Hepatocyte (in vitro differentiated cells): Measurements from ENCODE around the gene LRRC27. TPM values are rescaled to one million over a fixed set of nuclear protein-coding genes. Genes with fewer than 3 reads are reported as not detected.

Experiments
- DNase-seq: peaks from one replicate; pipeline ENCODE4 v3.0.0-alpha.2; 2016; ENCODE audit warnings: low spot score
- H2AFZ ChIP-seq: fragments of 200-600 bp; sonication (generic); 2 replicates; pipeline ENCODE4 v1.6.0; 2016; ENCODE audit warnings: antibody characterized with exemption, mild to moderate bottlenecking
- H3K27ac ChIP-seq: fragments of 200-600 bp; sonication (generic); 2 replicates; pipeline ENCODE4 v1.5.1; 2016; ENCODE audit warnings: mild to moderate bottlenecking
- H3K27me3 ChIP-seq: fragments of 200-600 bp; sonication (generic); 2 replicates; pipeline ENCODE4 v1.6.1; 2016
- H3K36me3 ChIP-seq: fragments of 200-600 bp; sonication (generic); replicated peaks from 2 replicates; pipeline ENCODE4 v1.5.1; 2016; ENCODE audit warnings: low read depth; ENCODE audit not compliant: insufficient read depth
- H3K4me1 ChIP-seq: fragments of 200-600 bp; sonication (generic); 2 replicates; pipeline ENCODE4 v1.5.1; 2016; ENCODE audit warnings: mild to moderate bottlenecking, moderate library complexity; ENCODE audit not compliant: insufficient read depth
- H3K4me2 ChIP-seq: fragments of 200-600 bp; sonication (generic); 2 replicates; pipeline ENCODE4 v1.6.0; 2016
- H3K4me3 ChIP-seq: fragments of 200-600 bp; sonication (generic); 2 replicates; pipeline ENCODE4 v1.5.1; 2016; ENCODE audit warnings: mild to moderate bottlenecking
- H3K79me2 ChIP-seq: fragments of 200-600 bp; sonication (generic); 2 replicates; pipeline ENCODE4 v1.6.0; 2017; ENCODE audit warnings: mild to moderate bottlenecking
- H3K9me2 ChIP-seq: fragments of 200-600 bp; sonication (generic); replicated peaks from 2 replicates; pipeline ENCODE4 v1.6.0; 2017; ENCODE audit warnings: mild to moderate bottlenecking; ENCODE audit not compliant: insufficient read depth
- H3K9me3 ChIP-seq: fragments of 200-600 bp; sonication (generic); 2 replicates; pipeline ENCODE4 v1.5.1; 2016; ENCODE audit warnings: low read depth, mild to moderate bottlenecking
- H4K20me1 ChIP-seq: fragments of 200-600 bp; sonication (generic); 2 replicates; pipeline ENCODE4 v1.6.0; 2016; ENCODE audit warnings: mild to moderate bottlenecking; ENCODE audit not compliant: insufficient read depth, poor library complexity, severe bottlenecking
- EZH2 ChIP-seq: fragments of 200-600 bp; sonication (generic); IDR thresholded peaks from 2 replicates; pipeline ENCODE4 v1.6.1; 2016; ENCODE audit warnings: antibody characterized with exemption, mild to moderate bottlenecking, borderline replicate concordance
- EZH2phosphoT487 ChIP-seq: fragments of 200-600 bp; sonication (generic); IDR thresholded peaks from one replicate; pipeline ENCODE4 v1.6.1; 2018; ENCODE audit warnings: antibody characterized with exemption, mild to moderate bottlenecking, low read depth, moderate library complexity; ENCODE audit not compliant: unreplicated experiment, severe bottlenecking
- WGBS: methylation state at CpG from one replicate; pipeline ENCODE4 v1.1.6; 2016; ENCODE audit warnings: low lambda C conversion rate; ENCODE audit errors: missing lambda C conversion rate; 5-methylcytosine and 5-hydroxymethylcytosine counted together
- polyA plus RNA-seq: library from polyadenylated mRNA; unstranded; fragments of >200 nt; fragmentation: Nextera tagmentation; extraction: Ambion mirVana; gene quantifications from 2 replicates; pipeline ENCODE4 v1.2.1, GENCODE V29; 2016
- total RNA-seq: library from RNA; depleted of rRNA; stranded (reverse); fragments of >200 nt; gene quantifications from 2 replicates; pipeline ENCODE4 v1.2.3, GENCODE V29; 2014
- TF ChIP-seq, protein P1 (sequence below): fragments of 200-600 bp; sonication (generic); IDR thresholded peaks from 2 replicates; pipeline ENCODE4 v1.5.1; 2016; ENCODE audit warnings: antibody characterized with exemption, mild to moderate bottlenecking; ENCODE audit not compliant: poor library complexity

Gene LRRC27
- total and polyA plus RNA-seq, 2 experiments from 2014 or later, result 7.5 to 8.3 TPM

DNA sequence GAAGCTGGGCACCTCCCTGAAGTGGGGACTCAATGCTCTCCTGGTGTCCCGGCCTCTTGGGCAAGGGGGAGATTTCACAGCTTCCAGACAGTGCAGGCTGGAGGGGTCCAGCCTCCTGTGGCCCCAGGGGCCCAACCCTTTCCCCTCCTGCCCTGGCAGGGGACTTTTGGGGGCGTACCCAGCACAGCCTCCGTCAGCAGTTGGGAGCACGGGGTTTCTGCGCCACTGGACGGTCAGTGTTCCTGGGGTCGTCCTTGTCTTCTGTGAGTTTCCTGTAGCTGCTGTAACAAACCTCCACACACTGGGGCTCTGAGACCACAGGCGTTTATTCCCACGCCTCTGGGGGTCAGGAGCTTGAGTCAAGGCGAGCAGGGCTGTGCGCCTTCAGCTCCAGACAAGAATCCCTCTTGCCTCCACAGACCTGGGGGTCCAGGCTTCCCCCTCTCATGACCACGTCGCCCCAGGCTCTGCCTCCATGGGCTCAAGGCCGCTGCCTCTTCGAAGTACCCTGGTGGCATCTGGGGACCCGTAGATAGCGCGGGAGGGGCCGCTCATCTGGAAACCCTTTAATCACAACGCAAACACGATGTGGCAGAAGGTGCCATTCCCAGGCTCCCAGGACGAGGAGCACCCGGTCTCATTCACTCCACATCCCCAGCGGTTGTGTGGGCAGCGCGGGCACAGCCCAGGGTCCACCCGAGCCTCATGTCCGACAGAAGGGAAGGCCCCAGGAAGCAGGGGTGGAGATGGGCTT, 79.0 kb downstream of the LRRC27 start:
- no peak for TF ChIP-seq EZH2phosphoT487
- TF ChIP-seq EZH2, result no peak
- TF ChIP-seq, protein P1, sequence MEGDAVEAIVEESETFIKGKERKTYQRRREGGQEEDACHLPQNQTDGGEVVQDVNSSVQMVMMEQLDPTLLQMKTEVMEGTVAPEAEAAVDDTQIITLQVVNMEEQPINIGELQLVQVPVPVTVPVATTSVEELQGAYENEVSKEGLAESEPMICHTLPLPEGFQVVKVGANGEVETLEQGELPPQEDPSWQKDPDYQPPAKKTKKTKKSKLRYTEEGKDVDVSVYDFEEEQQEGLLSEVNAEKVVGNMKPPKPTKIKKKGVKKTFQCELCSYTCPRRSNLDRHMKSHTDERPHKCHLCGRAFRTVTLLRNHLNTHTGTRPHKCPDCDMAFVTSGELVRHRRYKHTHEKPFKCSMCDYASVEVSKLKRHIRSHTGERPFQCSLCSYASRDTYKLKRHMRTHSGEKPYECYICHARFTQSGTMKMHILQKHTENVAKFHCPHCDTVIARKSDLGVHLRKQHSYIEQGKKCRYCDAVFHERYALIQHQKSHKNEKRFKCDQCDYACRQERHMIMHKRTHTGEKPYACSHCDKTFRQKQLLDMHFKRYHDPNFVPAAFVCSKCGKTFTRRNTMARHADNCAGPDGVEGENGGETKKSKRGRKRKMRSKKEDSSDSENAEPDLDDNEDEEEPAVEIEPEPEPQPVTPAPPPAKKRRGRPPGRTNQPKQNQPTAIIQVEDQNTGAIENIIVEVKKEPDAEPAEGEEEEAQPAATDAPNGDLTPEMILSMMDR, result no peak
- no peaks in the 10 kb centered on the region for H3K9me3 ChIP-seq
- no peaks in the 10 kb centered on the region for H3K9me2 ChIP-seq
- no peak overlapping the region for H2AFZ ChIP-seq
- no peaks in the 10 kb centered on the region for H3K27me3 ChIP-seq
- no peaks in the 10 kb centered on the region for H3K36me3 ChIP-seq
- H4K20me1 ChIP-seq, result no peaks in the 10 kb centered on the region
- peaks cover 86% of the 10 kb centered on the region for H3K79me2 ChIP-seq
- peak overlapping the region; percentile 67 for H3K27ac ChIP-seq
- H3K4me3 ChIP-seq, result no peak overlapping the region
- DNase-seq, result no peak
- 90% methylated on average over 28 of the region's 28 CpGs for WGBS
- peaks cover 74% of the 10 kb centered on the region for H3K4me1 ChIP-seq
- peak overlapping the region; percentile 42 for H3K4me2 ChIP-seq

DNA sequence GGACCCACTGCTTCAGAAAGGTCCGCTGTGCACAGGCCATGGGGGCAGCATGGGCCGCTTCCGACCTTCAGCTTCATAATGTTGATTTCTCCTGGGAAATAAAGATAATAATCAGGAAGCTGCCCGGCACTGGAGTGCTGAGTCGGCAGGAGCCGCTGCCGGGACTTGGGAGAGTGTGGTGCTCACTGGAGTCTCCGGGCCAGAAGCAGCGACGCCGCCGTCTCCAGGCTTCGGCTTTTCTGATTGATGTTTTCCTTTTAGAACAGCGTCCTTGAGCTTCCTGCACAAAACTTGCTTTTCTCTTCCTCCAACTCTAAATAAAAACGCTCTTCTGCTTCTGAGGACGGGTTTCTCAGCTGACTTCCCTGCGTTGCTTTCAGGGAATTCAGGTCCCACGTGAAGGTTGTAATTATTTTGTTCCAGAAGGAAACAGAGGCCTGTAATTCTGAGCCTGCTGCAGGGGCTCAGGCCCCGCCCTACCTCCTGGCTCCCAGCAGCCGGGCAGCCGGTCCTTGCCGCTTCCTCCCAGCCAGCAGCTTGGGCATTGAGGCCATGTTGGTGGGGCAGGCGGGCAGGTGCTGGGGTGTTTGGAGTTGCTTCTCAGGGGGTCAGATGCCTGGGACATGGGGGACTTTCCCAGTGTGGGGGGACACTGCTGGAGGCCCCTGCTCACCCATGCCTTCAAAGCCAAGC, 79.7 kb downstream of the LRRC27 start:
- Histone ChIP-seq H3K4me3 (no peak overlapping the region), H2AFZ (no peak overlapping the region), H3K27me3 (no peaks in the 10 kb centered on the region), H3K4me1 (peaks cover 73% of the 10 kb centered on the region), H3K36me3 (no peaks in the 10 kb centered on the region), H3K4me2 (peak overlapping the region; percentile 42), H3K79me2 (peaks cover 86% of the 10 kb centered on the region), H3K9me2 (no peaks in the 10 kb centered on the region), H4K20me1 (no peaks in the 10 kb centered on the region), H3K9me3 (no peaks in the 10 kb centered on the region), H3K27ac (peak overlapping the region; percentile 67)
- WGBS, result 29% methylated on average over 23 of the region's 23 CpGs
- no peak for TF ChIP-seq EZH2phosphoT487
- no peak for TF ChIP-seq EZH2
- TF ChIP-seq, protein P1, result peak; percentile 4
- DNase-seq, result peak; percentile 86

GRCh38 chr10:132412316-132413192, 80.6 kb downstream of the LRRC27 start:
- H3K9me3 ChIP-seq, result no peaks in the 10 kb centered on the region
- H3K79me2 ChIP-seq, result peaks cover 86% of the 10 kb centered on the region
- WGBS, result 86% methylated on average over 29 of the region's 29 CpGs
- H2AFZ ChIP-seq, result no peak overlapping the region
- peak overlapping the region; percentile 42 for H3K4me2 ChIP-seq
- peaks cover 66% of the 10 kb centered on the region for H3K4me1 ChIP-seq
- TF ChIP-seq EZH2 (no peak), EZH2phosphoT487 (no peak)
- TF ChIP-seq, protein P1, result no peak
- no peaks in the 10 kb centered on the region for H3K36me3 ChIP-seq
- H3K4me3 ChIP-seq, result no peak overlapping the region
- peak overlapping the region; percentile 67 for H3K27ac ChIP-seq
- H4K20me1 ChIP-seq, result no peaks in the 10 kb centered on the region
- no peaks in the 10 kb centered on the region for H3K9me2 ChIP-seq
- no peak for DNase-seq
- H3K27me3 ChIP-seq, result no peaks in the 10 kb centered on the region
